Measurements from ENCODE around the gene GAPT.

Gene GAPT

DNA sequence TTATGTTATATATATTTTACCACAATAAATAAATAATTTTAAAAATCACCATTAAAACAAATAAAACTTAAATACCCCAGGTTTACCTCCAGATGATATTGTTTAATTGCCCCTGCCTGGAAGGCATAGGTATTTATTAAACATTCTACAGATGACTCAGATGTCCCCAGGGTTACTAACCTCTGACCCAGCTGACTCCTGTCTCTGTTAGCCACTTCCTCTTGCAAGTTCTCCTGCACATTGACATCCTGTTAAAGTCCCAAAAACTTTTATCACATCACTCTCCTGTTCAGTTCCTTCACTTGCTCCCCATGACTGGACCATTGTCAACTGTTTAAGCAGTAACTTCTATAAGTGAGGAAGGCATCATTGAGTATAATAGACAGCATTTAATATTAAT, 54.7 kb downstream of the GAPT start:
- no peak overlapping the region for H3K27ac ChIP-seq (ENCODE audit: low read length)
- no peak overlapping the region for H3K4me3 ChIP-seq (ENCODE audit: low read depth in 1 of 2, low read length in 2 of 2)

More for the DNA sequence above, 54.7 kb downstream of the GAPT start:
- no peaks in the 10 kb centered on the region for H3K27me3 ChIP-seq (ENCODE audit: low read depth, low read length)
- no peaks in the 10 kb centered on the region for H3K9me3 ChIP-seq (ENCODE audit: control insufficient read depth in 1 of 2, low read length in 2 of 2)
- H3K4me1 ChIP-seq (ENCODE audit: control insufficient read depth in 1 of 2, insufficient read depth in 2 of 2, low read length in 2 of 2), result no peaks in the 10 kb centered on the region
- H3K36me3 ChIP-seq (ENCODE audit: control insufficient read depth in 1 of 2, insufficient read depth in 2 of 2, low read length in 2 of 2), result no peaks in the 10 kb centered on the region

All from muscle layer of duodenum (tissue), 2 donors.